Erythroblast (primary cell): ENCODE results near the gene LIN37.
"Not testable (repeated sequence)": the region's sequence is repeated elsewhere in the genome, so short reads cannot be mapped to it uniquely, and the experiment has no call there.

Source experiments
- DNase-seq, 2 experiments: peaks; one replicate each; lab custom pipeline; 2025; lab: John Stamatoyannopoulos, UW
- GATA1 ChIP-seq: IDR thresholded peaks from 2 replicates; pipeline ENCODE4 v1.6.1; 2011; ENCODE audit warnings: low read depth, mild to moderate bottlenecking, control low read depth, low read length, moderate library complexity
- POLR2A ChIP-seq: IDR thresholded peaks from 2 replicates; pipeline ENCODE4 v1.6.1; 2011; ENCODE audit warnings: mild to moderate bottlenecking, low read length

LIN37 gene

DNA sequence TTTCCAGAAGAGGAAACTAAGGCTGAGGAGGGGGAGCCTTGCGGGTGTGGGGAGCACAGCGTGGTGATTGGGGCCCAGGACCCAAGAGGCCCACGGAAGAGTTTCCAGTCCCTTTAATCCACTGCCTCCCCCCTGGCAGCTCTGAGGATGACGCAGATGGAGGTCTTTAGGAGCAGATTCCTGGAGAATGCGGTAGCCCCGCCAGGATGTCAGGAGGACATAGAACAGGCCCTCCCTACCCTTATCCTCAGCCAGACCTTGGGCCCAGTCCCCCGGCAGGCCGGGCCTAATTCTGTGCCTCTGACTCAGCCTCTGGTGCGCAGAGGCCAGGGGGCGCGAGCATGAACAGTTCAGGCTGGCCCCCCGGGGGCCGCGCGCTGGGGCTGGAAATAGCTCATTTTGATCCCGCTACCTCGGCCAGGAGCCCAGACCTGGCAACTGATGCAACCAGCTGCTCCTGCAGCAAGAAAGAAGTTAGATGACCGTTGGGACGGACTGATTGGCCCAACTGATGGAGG, 8.9 kb downstream of the LIN37 start:
- DNase-seq, result peak; percentile 83 to 86
- no peak for TF ChIP-seq POLR2A
- TF ChIP-seq GATA1, result no peak

DNA sequence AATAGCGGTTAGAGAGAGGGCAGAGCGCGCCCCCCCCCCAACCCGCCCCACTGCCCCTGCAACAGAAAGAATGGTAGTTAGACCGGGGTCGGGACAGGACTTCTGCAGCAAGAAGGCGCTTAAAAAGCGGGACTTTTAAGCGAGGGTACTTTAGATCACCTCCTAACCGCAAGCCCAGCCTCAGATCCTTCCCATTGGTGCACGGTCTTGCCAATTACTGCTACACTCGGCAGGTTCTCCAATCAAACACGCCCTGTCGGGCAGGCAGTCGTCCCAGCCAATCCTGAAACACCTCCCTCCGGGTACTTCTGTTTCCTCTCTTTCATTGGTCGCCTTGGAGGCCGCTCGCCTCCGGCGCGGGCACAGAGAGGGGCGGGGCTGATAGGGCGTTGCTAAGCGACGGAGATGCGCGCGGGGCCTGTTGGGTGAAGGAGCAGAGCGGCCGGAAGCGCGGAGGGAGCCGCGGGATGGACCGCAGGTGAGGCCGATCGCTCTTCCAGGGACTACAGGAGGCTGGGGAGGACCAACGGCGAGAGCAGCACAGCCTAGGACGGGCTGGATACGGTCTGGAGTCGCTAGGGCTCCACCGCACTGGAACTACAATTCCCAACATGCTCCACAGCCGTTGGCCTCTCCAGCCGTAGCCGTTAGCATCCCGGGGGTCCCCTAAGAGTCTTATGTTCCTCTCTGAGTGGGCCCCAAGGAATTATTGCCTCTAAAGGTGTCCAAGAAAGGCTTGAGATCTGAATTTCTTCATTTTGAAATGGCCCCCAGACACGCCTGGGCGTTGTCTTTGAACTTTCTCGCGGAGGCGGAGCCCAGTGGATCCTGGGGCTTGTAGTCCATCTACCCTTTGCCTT, 9.6 kb downstream of the LIN37 start, which contains the start of gene PROSER3:
TSS of gene PROSER3 (plus strand) at position 428 of the 860 bp plus-strand sequence. CDS start at position 468, 40 bp downstream.
- TF ChIP-seq GATA1, result no peak
- peak; percentile 92 for TF ChIP-seq POLR2A
- DNase-seq, result peak; percentile 99 to 100

DNA sequence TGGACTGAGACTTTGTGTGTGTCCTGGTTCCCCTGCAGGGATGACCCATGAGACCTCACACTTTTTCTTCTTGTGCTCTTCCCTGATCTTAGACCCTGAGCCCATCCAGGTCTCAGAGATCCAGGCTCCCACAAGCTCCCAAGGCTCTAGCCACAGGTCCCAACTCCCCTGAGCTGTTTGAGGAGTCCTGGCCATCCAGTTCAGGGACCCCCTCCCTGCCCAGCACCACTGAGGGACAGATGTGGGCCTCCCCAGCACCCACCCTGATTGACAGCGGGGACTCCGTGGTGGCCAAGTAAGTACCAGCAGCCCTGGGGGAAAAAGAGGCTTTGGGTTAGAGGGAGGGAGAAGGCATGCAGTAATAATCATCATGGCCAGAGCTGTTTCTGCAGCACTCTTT, 11.3 kb downstream of the LIN37 start:
- TF ChIP-seq GATA1 (no peak), POLR2A (no peak)

DNA sequence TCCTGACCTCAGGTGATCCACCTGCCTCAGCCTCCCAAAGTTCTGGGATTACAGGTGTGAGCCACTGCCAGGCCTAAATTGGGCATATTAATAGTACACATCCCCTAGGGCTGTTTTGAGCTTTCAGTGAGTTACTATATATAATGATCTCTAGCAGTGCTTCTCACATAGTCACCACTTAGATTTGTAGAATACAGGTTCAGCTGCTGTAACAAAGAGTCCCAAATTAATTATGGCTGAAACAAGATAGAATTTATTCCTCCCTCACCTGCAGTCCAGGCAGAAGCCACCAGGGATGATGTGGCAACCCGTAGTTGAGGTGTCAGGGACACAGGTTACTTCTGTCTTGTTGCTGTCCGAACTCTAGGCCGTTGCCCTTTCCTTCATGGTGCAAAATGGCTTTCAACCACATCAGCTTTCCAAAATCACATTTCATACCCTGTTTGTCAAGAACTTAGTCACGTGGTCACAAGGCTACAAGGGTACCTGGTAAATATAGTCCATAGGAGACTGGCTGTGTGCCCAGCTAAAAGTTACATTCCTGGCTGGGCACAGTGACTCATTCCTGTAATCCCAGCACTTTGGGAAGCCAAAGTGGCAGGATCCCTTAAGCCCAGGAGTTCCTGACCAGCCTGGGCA, 12.5 kb downstream of the LIN37 start:
- TF ChIP-seq POLR2A (no peak), GATA1 (no peak)
- no peak for DNase-seq

More for the DNA sequence above, 11.3 kb downstream of the LIN37 start:
- no peak for DNase-seq

DNA sequence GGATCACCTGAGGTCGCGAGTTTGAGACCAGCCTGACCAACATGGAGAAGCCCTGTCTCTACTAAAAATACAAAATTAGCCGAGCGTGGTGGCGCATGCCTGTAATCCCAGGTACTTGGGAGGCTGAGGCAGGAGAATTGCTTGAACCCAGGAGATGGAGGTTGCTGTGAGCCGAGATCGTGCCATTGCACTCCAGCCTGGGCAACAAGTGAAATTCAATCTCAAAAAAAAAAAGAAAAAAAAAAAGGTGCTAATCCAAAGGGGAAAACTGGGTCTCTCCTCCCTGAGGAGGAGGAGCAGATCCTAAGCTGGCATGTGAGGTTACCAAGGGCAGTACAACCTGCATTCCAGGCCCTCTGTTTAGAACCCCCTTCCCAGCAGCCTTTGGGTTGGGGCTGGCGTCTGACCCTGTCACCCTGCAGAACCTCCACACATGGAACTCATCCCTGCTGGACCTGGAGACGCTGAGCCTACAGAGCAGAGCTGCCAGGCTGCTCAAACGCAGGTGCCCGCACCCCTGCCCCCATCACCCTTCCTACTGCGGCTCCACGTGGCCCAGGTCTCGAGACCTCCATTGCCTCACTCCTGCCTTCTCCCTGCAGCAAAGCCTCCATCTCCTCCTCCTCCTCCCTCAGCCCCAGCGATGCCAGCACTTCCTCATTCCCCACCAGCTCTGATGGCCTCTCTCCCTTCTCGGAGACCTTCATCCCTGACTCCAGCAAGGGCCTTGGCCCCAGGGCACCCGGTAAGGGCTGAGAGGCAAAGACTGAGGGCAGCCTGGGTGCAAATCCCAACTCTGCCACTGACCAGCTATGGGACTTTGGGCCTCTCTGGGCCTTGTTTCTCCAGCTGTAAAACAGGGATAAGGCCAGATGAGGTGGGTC, 16.3 kb downstream of the LIN37 start:
- DNase-seq, result no peak
- TF ChIP-seq POLR2A, result no peak
- TF ChIP-seq GATA1, result no peak

DNA sequence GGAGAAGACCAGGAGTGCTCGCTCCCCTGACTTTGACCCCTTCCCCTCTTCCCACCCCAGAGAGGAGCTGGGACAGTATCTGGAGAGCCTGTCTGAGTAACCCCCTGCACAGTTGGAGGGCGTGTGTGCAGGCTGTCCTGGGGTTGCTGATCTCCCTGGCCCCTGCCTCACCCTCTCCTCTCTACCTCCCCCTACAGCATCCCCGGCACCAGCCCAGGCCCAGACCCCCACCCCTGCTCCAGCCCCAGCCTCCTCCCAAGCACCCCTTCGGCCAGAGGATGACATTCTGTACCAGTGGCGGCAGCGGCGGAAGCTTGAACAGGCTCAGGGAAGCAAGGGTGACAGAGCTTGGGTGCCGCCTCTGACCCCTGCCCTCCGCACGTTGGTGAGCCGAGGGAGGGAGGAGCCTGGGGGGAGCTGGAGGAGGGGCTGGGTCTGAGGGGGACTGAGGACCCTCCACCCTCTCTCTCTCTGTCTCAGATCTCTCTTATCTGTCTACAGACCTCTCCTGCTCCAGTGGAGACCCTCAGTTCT, 18.3 kb downstream of the LIN37 start:
- TF ChIP-seq POLR2A (no peak), GATA1 (no peak)
- no peak for DNase-seq

DNA sequence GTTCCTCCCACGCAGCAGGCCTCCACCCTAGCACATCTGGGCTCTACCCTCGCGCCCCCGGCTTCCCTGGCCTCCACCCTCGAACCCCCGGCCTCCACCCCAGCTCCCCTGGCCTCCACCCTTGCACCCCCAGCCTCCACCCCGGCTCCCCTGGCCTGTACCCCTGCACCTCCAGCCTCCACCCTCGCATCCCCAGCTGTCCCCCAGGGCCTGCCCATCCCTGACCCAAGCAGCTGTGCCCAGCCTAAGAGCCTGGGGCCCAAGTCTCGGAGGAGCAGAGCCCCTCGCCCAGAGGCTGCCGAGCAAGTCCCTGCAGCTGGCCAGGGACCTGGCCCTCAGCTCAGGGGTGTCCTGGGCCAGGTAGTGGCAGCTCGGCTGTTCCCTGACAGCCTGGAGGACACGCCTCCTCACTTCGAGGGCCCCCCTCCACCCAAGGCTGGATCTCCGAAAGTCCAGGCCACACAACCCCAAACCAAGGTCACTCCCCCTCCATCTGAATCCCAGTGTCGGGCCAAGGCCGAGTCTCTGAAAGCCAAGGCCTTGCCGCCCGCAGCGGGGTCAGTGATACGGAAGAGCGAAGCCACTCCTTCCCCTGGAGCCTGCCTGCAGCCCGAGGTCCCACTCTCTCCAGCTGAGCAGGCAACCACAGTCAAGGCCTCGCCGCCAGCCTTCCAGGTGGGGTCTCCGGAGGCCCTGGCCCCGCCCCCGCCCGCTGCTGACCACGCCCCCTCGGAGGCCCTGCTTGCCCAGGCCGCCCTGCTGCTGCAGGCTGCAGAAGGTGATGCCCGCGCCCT, 19.1 kb downstream of the LIN37 start:
- DNase-seq, result no peak
- TF ChIP-seq POLR2A (no peak), GATA1 (no peak)

DNA sequence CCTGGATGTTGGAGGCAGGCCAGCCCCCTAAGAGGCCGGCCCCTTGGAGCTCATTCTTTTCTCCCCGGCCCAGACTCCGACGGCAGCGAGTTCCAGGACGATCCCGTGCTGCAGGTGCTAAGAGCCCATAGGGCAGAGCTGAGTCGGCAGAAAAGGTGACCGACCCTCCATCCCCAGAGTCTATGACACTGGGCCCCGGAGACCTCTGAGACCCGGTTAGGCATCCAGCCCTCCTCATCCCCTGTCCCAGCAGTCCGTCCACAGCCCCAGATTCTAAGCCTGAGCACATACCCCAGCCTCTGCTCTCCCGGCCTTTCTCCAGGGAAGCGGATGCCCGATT, 19.7 kb downstream of the LIN37 start:
- no peak for TF ChIP-seq GATA1
- no peak for TF ChIP-seq POLR2A
- no peak for DNase-seq

DNA sequence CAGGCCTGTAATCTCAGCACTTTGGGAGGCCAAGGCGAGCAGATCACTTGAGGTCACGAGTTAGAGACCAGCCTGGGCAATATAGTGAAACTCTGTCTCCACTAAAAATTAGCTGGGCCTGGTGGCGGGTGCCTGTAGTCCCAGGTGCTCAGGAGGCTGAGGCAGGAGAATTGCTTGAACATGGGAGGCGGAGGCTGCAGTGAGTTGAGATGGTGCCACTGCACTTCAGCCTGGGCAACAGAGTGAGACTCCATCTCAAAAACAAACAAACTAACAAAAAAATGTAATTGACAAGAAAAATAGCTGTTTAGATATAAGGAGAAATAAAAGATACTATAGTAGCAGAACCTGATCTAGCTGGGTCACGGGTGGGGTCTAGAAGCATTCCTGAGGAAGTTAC, 24.0 kb downstream of the LIN37 start:
- DNase-seq, result not testable (repeated sequence)

DNA sequence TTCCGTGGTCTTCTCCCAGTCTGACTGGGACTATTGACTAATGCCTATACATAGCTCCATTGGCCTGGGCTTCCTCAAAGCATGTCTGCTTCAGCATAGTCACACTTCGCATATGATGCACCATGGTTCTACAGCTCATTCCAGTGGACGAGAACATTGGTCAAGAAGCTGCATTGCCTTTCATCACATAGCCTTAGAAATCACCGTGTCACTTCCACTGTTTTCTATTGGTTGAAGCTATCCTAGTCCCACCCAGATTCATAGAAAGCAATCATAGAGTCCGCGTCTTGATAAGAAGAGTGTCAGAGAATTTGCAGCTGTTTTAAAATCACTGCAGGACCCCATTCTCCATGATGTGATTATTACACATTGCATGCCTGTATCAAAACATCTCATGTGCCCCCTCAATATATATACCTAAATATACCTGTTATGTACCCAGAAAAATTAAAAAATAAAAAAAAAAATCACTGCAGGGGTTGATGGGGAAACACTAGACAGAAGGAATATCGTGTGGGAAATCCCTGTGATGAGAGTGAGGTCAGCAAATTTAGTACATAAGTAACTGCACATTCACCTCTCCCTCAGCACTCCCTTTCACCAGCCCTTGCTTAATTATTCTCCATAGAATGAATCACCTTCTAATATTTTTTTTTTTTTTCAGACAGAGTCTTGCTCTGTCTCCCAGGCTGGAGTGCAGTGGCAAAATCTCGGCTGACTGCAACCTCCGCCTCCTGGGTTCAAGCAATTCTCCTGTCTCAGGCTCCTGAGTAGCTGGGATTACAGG, 24.8 kb downstream of the LIN37 start:
- DNase-seq, result no peak

DNA sequence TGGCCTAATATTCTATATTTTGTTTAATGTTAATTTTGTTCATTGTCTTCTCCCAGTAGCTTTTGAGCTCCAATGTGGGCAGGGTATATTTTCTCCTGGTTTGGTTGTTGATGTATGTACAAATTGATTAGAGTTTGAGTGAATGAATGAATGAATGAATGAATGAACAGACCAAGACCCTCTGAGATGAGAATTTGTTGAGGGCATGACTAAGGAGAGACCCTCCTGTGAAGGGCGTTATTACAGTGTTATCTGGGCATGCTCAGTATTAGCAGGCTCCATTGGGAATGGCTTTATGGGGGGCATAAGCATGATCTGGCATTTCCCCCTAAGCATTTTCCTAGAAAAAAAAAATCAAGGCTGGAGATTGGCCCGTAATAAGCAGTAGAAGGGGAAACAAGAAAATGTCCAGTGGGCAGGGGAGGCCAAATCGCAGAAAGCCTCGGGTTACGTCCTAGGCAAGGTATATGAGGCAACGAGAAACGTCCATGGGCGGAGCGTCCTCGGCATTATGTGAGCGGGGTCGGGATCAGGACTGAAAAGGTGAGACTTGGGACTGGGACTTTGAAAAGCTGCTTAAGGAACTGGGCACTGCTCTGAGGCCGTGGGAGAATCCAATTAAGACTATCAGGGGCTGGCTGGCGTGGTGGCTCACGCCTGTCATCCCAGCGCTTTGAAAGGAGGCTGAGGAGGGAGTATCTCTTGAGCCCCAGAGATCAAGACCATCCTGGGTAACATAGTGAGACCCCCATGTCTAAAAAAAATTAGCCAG, 26.1 kb downstream of the LIN37 start:
- TF ChIP-seq POLR2A (no peak), GATA1 (no peak)

More for the DNA sequence above, 24.8 kb downstream of the LIN37 start:
- no peak for TF ChIP-seq GATA1
- no peak for TF ChIP-seq POLR2A

DNA sequence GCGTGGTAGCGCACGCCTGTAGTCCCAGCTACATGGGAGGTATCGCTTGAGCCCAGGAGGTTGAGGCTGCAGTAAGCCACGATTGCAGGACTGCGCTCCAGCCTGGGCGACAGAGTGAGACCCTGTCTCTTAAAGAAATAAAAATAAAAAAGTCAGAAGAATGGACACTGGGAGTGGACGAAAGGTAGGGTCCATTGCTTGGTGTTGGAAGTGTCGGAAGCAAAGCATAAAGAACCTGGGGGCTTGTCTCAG, 26.6 kb downstream of the LIN37 start:
- no peak for DNase-seq
- TF ChIP-seq POLR2A, result no peak
- TF ChIP-seq GATA1, result no peak

More for the DNA sequence above, 26.1 kb downstream of the LIN37 start:
- no peak for DNase-seq
